BE2C (cell line): ENCODE measurements around the gene TMC7.

Experiments
- DNase-seq: peaks from one replicate; pipeline ENCODE4 v3.0.0-alpha.2; 2020
- H3K27me3 ChIP-seq: fragments of 250-450 bp; sonication (Bioruptor Pico); 2 replicates; pipeline ENCODE4 v1.5.1; 2020; ENCODE audit warnings: mild to moderate bottlenecking
- H3K36me3 ChIP-seq: fragments of 250-450 bp; sonication (Bioruptor Pico); 2 replicates; pipeline ENCODE4 v1.5.1; 2020; ENCODE audit warnings: mild to moderate bottlenecking
- H3K4me1 ChIP-seq: fragments of 250-450 bp; sonication (Bioruptor Pico); 2 replicates; pipeline ENCODE4 v1.5.1; 2020
- H3K4me3 ChIP-seq: 2 replicates; pipeline ENCODE4 v1.5.1; 2011; ENCODE audit warnings: low read depth, low read length
- H3K9me3 ChIP-seq: fragments of 250-450 bp; sonication (Bioruptor Pico); 2 replicates; pipeline ENCODE4 v1.5.1; 2020
- CTCF ChIP-seq: IDR thresholded peaks from 2 replicates; pipeline ENCODE4 v1.5.1; 2012; ENCODE audit warnings: mild to moderate bottlenecking, low read depth, low read length

TMC7 gene

GRCh38 chr16:18999045-18999393 lies 15.3 kb downstream of the TMC7 start:
- H3K4me3 ChIP-seq, result no peak overlapping the region
- no peak for TF ChIP-seq CTCF
- no peaks in the 10 kb centered on the region for H3K36me3 ChIP-seq
- H3K4me1 ChIP-seq, result no peaks in the 10 kb centered on the region
- no peak for DNase-seq
- H3K9me3 ChIP-seq, result no peaks in the 10 kb centered on the region
- H3K27me3 ChIP-seq, result no peaks in the 10 kb centered on the region

- DNase-seq, result no peak
- no peak overlapping the region for H3K4me3 ChIP-seq
- H3K36me3 ChIP-seq, result no peaks in the 10 kb centered on the region
- TF ChIP-seq CTCF, result no peak
- no peaks in the 10 kb centered on the region for H3K9me3 ChIP-seq
- H3K4me1 ChIP-seq, result no peaks in the 10 kb centered on the region
- no peaks in the 10 kb centered on the region for H3K27me3 ChIP-seq
These were observed 18.1 kb downstream of the TMC7 start for GRCh38 chr16:19001788-19002187.

GRCh38 chr16:19003935-19004334 lies 20.2 kb downstream of the TMC7 start:
- Histone ChIP-seq H3K27me3 (no peaks in the 10 kb centered on the region), H3K4me3 (no peak overlapping the region), H3K9me3 (no peaks in the 10 kb centered on the region), H3K4me1 (no peaks in the 10 kb centered on the region; the same call in 1 of the 2 replicates), H3K36me3 (no peaks in the 10 kb centered on the region)
- no peak for DNase-seq
- TF ChIP-seq CTCF, result no peak

GRCh38 chr16:19005561-19006445 lies 22.1 kb downstream of the TMC7 start:
- Histone ChIP-seq H3K4me3 (no peak overlapping the region), H3K9me3 (no peaks in the 10 kb centered on the region), H3K4me1 (no peaks in the 10 kb centered on the region; the same call in 1 of the 2 replicates), H3K27me3 (no peaks in the 10 kb centered on the region), H3K36me3 (no peaks in the 10 kb centered on the region)
- TF ChIP-seq CTCF, result no peak
- no peak for DNase-seq

GRCh38 chr16:19006446-19007315 lies 22.9 kb downstream of the TMC7 start:
- DNase-seq, result no peak
- no peak for TF ChIP-seq CTCF
- Histone ChIP-seq H3K9me3 (no peaks in the 10 kb centered on the region), H3K27me3 (no peaks in the 10 kb centered on the region), H3K36me3 (no peaks in the 10 kb centered on the region), H3K4me1 (no peaks in the 10 kb centered on the region; the same call in 1 of the 2 replicates), H3K4me3 (no peak overlapping the region)
